Stimulated activated CD4-positive, alpha-beta T cell treated with anti-CD3 and anti-CD28 coated beads, Interleukin-15, amount 100 ng/mL, for 1 hour (primary cell): ENCODE measurements around the gene ZNF765.
"Not testable (repeated sequence)": the region's sequence is repeated elsewhere in the genome, so short reads cannot be mapped to it uniquely, and the experiment has no call there.

Source experiments
- DNase-seq, 2 donors: peaks; one replicate each; pipeline ENCODE4 v3.0.0-alpha.2; 2020; ENCODE audit warnings: low read depth in 1 of 2, low spot score in 1 of 2

The ZNF765 gene

DNA sequence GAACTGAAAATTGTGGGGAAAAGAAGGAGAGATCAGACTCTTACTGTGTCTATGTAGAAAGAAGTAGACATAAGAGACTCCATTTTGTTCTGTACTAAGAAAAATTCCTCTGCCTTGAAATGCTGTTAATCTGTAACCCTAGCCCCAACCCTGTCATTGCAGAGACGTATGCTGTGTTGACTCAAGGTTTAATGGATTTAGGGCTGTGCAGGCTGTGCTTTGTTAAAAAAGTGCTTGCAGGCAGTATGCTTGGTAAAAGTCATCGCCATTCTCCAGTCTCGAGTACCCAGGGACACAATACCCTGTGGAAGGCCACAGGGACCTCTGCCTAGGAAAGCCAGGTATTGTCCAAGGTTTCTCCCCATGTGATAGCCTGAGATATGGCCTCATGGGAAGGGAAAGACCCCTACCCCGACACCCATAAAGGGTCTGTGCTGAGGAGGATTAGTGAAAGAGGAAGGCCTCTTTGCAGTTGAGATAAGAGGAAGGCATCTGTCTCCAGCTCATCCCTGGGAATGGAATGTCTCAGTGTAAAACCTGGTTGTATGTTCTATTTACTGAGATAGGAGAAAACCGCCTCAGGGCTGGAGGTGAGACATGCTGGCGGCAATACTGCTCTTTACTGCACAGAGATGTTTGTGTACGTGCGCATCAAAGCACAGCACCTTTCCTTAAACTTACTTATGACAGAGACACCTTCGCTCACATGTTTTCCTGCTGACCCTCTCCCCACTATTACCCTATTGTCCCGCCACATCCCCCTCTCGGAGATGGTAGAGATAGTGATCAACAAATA, 25.8 kb downstream of the ZNF765 start:
- not testable (repeated sequence) for DNase-seq

- no peak for DNase-seq
These were observed 27.6 kb downstream of the ZNF765 start for GRCh38 chr19:53422551-53422950.

DNA sequence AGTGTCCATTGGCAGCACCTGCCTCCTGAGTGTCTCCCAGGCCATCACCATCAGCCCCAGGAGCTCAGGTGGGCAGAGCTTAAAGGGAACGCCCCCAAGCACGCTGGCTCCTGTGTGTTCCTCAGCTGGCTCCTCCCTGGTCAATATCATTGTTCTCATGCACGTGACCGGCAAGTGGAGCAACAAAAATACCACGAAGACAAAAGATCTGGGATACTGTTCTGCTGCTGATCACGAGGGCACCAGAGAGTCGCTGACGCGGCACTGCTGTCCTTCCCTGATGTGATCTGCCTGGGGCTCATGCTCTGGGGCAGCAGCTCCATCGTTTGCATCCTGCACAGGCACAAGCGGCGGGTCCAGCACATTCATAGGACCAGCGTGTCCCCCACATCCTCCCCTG, 28.1 kb downstream of the ZNF765 start:
- not testable (repeated sequence) for DNase-seq

DNA sequence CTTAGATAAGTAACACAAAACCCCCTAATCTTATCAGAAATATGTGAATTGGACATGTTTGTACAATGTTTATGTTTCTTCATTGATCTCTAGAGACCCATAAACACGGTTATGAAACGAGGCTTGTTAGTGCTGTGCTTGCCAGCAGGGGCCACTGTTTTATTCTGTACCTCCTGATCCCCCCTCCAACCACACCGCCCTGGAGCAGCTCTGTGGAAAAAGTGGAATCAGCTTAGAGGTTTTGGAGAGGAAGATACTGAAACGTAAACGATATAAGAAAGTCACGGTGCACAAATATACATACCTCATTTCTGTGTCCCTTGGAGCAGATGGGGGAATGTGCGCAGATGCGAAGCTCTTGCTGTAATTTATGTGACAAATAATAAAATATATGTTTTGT, 28.7 kb downstream of the ZNF765 start:
- DNase-seq: not testable (repeated sequence)

DNA sequence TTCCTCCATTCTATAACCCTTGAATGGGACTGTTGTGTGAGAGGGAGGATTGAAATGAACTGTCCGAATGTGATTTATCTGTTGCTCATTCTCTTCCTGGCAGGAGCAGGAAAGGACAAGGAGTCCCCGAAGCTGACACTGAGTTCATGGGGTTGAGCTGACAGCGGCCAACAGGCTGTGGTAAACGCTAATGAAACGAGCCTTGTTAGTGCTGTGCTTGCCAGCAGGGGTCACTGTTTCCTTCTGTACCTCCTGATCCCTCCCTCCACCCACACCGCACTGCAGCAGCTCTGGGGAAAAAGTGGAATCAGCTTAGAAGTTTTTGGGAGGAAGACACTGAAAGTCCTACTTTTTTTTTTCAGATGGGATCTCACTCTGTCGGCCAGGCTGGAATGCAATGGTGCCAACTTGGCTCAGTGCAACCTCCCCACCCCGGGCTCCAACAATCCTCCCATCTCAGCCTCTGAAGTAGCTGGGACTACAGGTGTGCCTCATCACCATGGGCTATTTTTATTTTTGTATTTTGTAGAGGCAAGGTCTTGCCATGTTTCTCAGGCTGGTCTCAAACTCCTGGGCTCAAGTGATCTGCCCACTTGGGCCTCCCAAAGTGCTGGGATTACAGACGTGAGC, 30.1 kb downstream of the ZNF765 start:
- DNase-seq: peak; percentile 34 to 41

DNA sequence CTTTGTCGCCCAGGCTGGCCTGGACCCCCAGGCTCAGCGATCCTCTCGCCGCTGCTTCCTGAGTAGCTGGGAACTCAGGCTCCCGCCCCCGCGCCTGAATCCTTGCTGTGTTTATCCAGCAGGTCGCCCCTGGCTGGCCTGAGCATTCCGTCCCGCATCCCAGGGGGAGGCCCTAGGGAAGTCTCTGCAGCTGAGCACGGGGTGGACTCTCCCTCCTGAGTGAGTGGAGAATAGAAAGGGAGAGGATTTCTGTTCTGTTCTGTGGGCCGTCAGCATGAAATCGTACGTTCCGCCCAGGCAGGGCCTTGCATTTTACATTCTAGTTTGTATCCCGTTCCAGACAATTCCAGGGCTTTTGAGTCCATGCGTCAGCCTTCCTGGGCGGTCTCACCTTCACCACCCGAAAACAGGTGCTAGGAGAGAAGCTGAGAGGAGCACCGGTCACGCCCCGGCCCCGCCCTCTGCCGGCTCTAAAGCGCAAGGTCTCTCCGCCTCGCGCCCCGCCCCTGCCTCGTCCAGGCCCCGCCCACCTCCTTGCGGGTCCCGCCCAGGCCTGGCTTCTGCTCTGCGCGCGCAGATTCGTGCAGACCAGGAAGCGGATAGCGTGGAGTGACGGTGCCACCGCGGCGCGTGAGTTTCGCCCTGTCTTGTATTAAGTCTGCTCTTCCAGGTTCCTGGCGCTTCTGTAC, 36.6 kb downstream of the ZNF765 start, which contains the start of gene ZNF761:
Gene ZNF761 (plus strand): TSS at position 586 of the 689 bp plus-strand sequence. CDS start 15,285 bp downstream, outside the sequence.
- DNase-seq: peak; percentile 97 to 98

DNA sequence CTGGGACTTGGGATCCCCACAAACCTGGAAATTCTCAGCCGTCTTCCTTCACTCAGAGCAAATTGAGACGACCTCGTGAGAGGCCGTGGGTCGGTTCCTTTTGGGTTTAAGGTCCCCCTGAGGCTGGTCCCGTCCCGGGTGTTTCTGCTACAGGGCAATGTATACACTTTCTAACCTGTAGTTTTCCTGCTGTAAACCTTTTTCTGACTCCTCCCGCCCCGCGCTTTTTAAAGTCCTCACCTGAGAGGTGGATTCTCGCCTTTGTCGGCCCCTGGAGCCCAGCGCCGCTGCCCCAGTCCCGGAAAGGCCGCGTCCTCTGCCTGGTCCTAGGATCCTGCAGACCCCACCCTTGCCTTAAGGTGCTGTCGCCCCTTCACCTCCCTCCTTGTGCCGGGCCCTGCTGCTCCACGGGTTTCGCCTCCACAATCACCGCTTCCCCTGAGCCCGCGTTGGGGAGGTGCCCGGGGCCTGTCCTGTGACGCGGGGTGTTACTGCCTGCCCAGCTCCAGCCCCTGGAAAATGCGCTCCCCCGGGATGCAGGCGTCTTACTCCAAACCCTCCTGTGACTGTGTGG, 37.2 kb downstream of the ZNF765 start:
- no peak for DNase-seq

GRCh38 chr19:53443809-53444208, 48.9 kb downstream of the ZNF765 start:
- DNase-seq: not testable (repeated sequence)

- not testable (repeated sequence) for DNase-seq
These were observed 52.2 kb downstream of the ZNF765 start for GRCh38 chr19:53447196-53447595.

- no peak for DNase-seq
These were observed 60.9 kb downstream of the ZNF765 start for GRCh38 chr19:53455828-53456227.

- not testable (repeated sequence) for DNase-seq
These were observed 65.3 kb downstream of the ZNF765 start for GRCh38 chr19:53460131-53460721.

DNA sequence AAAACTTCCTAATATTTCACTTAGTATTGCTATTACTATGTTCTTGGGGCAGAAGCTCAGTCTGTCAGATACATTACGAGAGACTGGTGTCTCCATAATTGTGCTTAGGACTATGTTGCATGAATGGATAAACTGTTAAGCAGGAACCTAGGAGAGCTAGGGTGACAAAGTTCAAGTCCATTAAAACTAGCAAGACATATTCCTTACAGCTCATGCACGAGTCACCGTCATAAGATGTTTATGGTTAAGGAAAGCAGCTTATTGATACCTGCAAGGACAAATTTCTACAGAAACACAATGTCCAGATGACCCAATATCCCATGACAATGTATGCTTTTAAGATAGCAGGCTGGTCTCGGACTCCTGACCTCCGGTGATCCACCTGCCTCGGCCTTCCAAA, 66.9 kb downstream of the ZNF765 start:
- no peak for DNase-seq

GRCh38 chr19:53462861-53463260, 67.9 kb downstream of the ZNF765 start:
- DNase-seq: no peak

- no peak for DNase-seq
These were observed 68.3 kb downstream of the ZNF765 start for GRCh38 chr19:53463263-53463662.

- no peak for DNase-seq
These were observed 72.0 kb downstream of the ZNF765 start for GRCh38 chr19:53466726-53467484.

- peak; percentile 94 to 97 for DNase-seq
These were observed 72.7 kb downstream of the ZNF765 start, which contains the start of gene ZNF813 for GRCh38 chr19:53467485-53468262. Gene ZNF813, plus strand, starts transcription at chr19:53467733. Its CDS starts 16,090 bp downstream, at chr19:53483823.

- DNase-seq: not testable (repeated sequence)
These were observed 73.7 kb downstream of the ZNF765 start for GRCh38 chr19:53468628-53469027.

DNA sequence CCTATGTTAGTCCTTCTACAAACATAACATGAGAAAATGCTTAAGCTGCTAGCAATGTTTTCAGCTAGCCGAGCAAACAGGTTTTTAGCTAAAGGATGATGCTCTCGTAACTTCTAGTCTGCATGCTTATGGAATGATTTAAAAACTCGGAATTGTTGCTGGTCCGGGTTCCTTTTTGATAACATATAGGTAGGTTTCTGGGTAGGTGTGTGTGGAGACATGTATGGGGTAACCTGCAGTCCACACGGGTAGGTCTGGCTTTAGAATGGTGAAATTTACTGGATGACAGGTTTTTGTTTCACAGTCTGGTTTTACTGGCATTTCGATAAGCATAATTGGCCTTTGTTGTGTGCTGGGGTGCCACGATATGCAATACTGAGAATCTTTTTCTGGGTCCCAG, 77.0 kb downstream of the ZNF765 start:
- DNase-seq: no peak

- not testable (repeated sequence) for DNase-seq
These were observed 79.9 kb downstream of the ZNF765 start for GRCh38 chr19:53474832-53475231.
